Measurements from ENCODE around the gene JPH4. TPM values are rescaled to one million over a fixed set of nuclear protein-coding genes. Genes with fewer than 3 reads are reported as not detected.

JPH4 gene
- polyA plus RNA-seq, 2 of the 4 experiments (the other 2 are of a cell fraction) = 0.05 TPM; not detected in 1

- DNase-seq (ENCODE audit: low read depth in 1 of 2, low spot score in 1 of 2) = peak; percentile 55 to 68
- 70% methylated on average over 2 of the region's 2 CpGs for WGBS (ENCODE audit: missing lambda C conversion rate)
- ATAC-seq = peak in 1 of 2 experiments; percentile 31; a peak in 3 of 6 replicates
- TF ChIP-seq FOXS1 (CRISPR knock-in tag; IDR thresholded peaks at IDR 0.05) (no peak), JUN (IDR thresholded peaks at IDR 0.05) (0 out of 5 replicates have a peak, but pooled peaks of 1 of the 2 experiments have one; percentile 11), CEBPB (IDR thresholded peaks at IDR 0.05) (no peak), MYC (IDR thresholded peaks at IDR 0.05; ENCODE audit: borderline replicate concordance, low read length) (no peak), MAZ (IDR thresholded peaks at IDR 0.05; ENCODE audit: borderline replicate concordance, low read depth, low read length) (no peak), TFCP2L1 (CRISPR knock-in tag; IDR thresholded peaks at IDR 0.05) (no peak), EHF (CRISPR knock-in tag; IDR thresholded peaks at IDR 0.05) (no peak), ZC3H11A (IDR thresholded peaks at IDR 0.05) (no peak), RCOR1 (IDR thresholded peaks at IDR 0.05; ENCODE audit: low read depth, low read length) (no peak), POLR2A (IDR thresholded peaks at IDR 0.05; ENCODE audit: low read length) (no peak), RAD21 (conservative IDR thresholded peaks at IDR 0.05 in 1 of 2, IDR thresholded peaks at IDR 0.05 in 1 of 2) (peak; percentile 64 to 66), EP300 (IDR thresholded peaks at IDR 0.05) (no peak), EHMT2 (IDR thresholded peaks at IDR 0.05; ENCODE audit: low read depth) (no peak), SMC3 (IDR thresholded peaks at IDR 0.05) (peak; percentile 44; the same call in 1 of the 3 replicates), CHD2 (IDR thresholded peaks at IDR 0.05; ENCODE audit: low read length, partially characterized antibody) (no peak), NFE2L2 (conservative IDR thresholded peaks at IDR 0.05; ENCODE audit: low read length) (no peak), MAX (IDR thresholded peaks at IDR 0.05) (no peak), HES2 (IDR thresholded peaks at IDR 0.05) (no peak), CTCF (IDR thresholded peaks at IDR 0.05) (peak; percentile 69), BCL3 (IDR thresholded peaks at IDR 0.05) (no peak), FOSB (CRISPR knock-in tag; IDR thresholded peaks at IDR 0.05) (no peak), KDM1A (IDR thresholded peaks at IDR 0.05; ENCODE audit: low read depth) (no peak), USF2 (IDR thresholded peaks at IDR 0.05) (no peak), FOSL2 (IDR thresholded peaks at IDR 0.05) (no peak), FOSL2 (CRISPR knock-in tag; IDR thresholded peaks at IDR 0.05) (no peak), ATOH8 (CRISPR knock-in tag; IDR thresholded peaks at IDR 0.05; ENCODE audit: low read depth) (no peak), ZFP36 (IDR thresholded peaks at IDR 0.05; ENCODE audit: borderline replicate concordance, partially characterized antibody) (no peak), NPAS2 (CRISPR knock-in tag; IDR thresholded peaks at IDR 0.05; ENCODE audit: borderline replicate concordance) (no peak), PHF8 (IDR thresholded peaks at IDR 0.05; ENCODE audit: borderline replicate concordance, low read depth) (no peak), CBX8 (IDR thresholded peaks at IDR 0.05) (no peak)
- FAIRE-seq = no peak
- no peak overlapping the region for H3K4me2 ChIP-seq
- POLR2A ChIA-PET = interaction anchor here (1.0 to 1.3 kb wide), 2 partner anchors 7 to 89 kb away, joined by 4 to 14 read pairs; partner anchors contain the start of gene THTPA
- no peaks in the 10 kb centered on the region for H3K9me3 ChIP-seq
- no peak overlapping the region for H3K27ac ChIP-seq
- peaks cover 12% of the 10 kb centered on the region for H3K4me1 ChIP-seq
- CTCF ChIA-PET = interaction anchor here (0.6 to 19.0 kb wide), 23 partner anchors 9 to 422 kb away, joined by 3 to 553 read pairs (median 3); partner anchors contain the start of genes NGDN and ZFHX2
- H3K4me3 ChIP-seq = no peak overlapping the region
Observed at GRCh38 chr14:23562822-23563472, 15.6 kb downstream of the JPH4 start.

Data from A549 (cell line).